ENCODE results near the gene TMEM244.
"Not testable (repeated sequence)": the region's sequence is repeated elsewhere in the genome, so short reads cannot be mapped to it uniquely, and the experiment has no call there.

The TMEM244 gene

GRCh38 chr6:129886401-129887155 is 25.5 kb upstream of the TMEM244 start:
- Histone ChIP-seq H3K4me3 (ENCODE audit: low read length) (no peak overlapping the region), H3K27me3 (ENCODE audit: control insufficient read depth, insufficient read depth, low read length) (no peaks in the 10 kb centered on the region), H3K4me1 (ENCODE audit: control insufficient read depth, insufficient read depth, low read length) (no peaks in the 10 kb centered on the region)

GRCh38 chr6:129884211-129884610 is 23.1 kb upstream of the TMEM244 start:
- Histone ChIP-seq H3K27me3 (ENCODE audit: control insufficient read depth, insufficient read depth, low read length) (no peaks in the 10 kb centered on the region), H3K4me3 (ENCODE audit: low read length) (no peak overlapping the region), H3K9ac (ENCODE audit: low read length) (no peak overlapping the region), H3K36me3 (ENCODE audit: control insufficient read depth, insufficient read depth, low read length) (no peaks in the 10 kb centered on the region), H3K4me1 (ENCODE audit: control insufficient read depth, insufficient read depth, low read length) (no peaks in the 10 kb centered on the region), H3K27ac (ENCODE audit: low read depth, low read length) (no peak overlapping the region)

More at GRCh38 chr6:129886401-129887155, 25.5 kb upstream of the TMEM244 start:
- H3K27ac ChIP-seq (ENCODE audit: low read depth, low read length): no peak overlapping the region
- H3K36me3 ChIP-seq (ENCODE audit: control insufficient read depth, insufficient read depth, low read length): no peaks in the 10 kb centered on the region
- H3K9ac ChIP-seq (ENCODE audit: low read length): no peak overlapping the region

GRCh38 chr6:129882510-129883023 is 21.5 kb upstream of the TMEM244 start:
- Histone ChIP-seq H3K27ac (ENCODE audit: low read depth, low read length) (no peak overlapping the region), H3K36me3 (ENCODE audit: control insufficient read depth, insufficient read depth, low read length) (no peaks in the 10 kb centered on the region)

GRCh38 chr6:129877894-129878293 is 16.8 kb upstream of the TMEM244 start:
- not testable (repeated sequence) for H3K4me3 ChIP-seq (ENCODE audit: low read length); H3K27me3 ChIP-seq (ENCODE audit: control insufficient read depth, insufficient read depth, low read length); H3K27ac ChIP-seq (ENCODE audit: low read depth, low read length); H3K4me1 ChIP-seq (ENCODE audit: control insufficient read depth, insufficient read depth, low read length); H3K9ac ChIP-seq (ENCODE audit: low read length); H3K36me3 ChIP-seq (ENCODE audit: control insufficient read depth, insufficient read depth, low read length)

More at GRCh38 chr6:129882510-129883023, 21.5 kb upstream of the TMEM244 start:
- no peak overlapping the region for H3K9ac ChIP-seq (ENCODE audit: low read length)
- no peaks in the 10 kb centered on the region for H3K27me3 ChIP-seq (ENCODE audit: control insufficient read depth, insufficient read depth, low read length)
- no peaks in the 10 kb centered on the region for H3K4me1 ChIP-seq (ENCODE audit: control insufficient read depth, insufficient read depth, low read length)
- no peak overlapping the region for H3K4me3 ChIP-seq (ENCODE audit: low read length)

GRCh38 chr6:129875610-129876520 is 14.8 kb upstream of the TMEM244 start:
- no peaks in the 10 kb centered on the region for H3K27me3 ChIP-seq (ENCODE audit: control insufficient read depth, insufficient read depth, low read length)
- H3K9ac ChIP-seq (ENCODE audit: low read length): no peak overlapping the region
- no peak overlapping the region for H3K27ac ChIP-seq (ENCODE audit: low read depth, low read length)
- H3K4me3 ChIP-seq (ENCODE audit: low read length): no peak overlapping the region
- H3K36me3 ChIP-seq (ENCODE audit: control insufficient read depth, insufficient read depth, low read length): no peaks in the 10 kb centered on the region
- H3K4me1 ChIP-seq (ENCODE audit: control insufficient read depth, insufficient read depth, low read length): no peaks in the 10 kb centered on the region

GRCh38 chr6:129874837-129875236 is 13.7 kb upstream of the TMEM244 start:
- Histone ChIP-seq H3K36me3 (ENCODE audit: control insufficient read depth, insufficient read depth, low read length) (no peaks in the 10 kb centered on the region), H3K4me3 (ENCODE audit: low read length) (no peak overlapping the region), H3K27ac (ENCODE audit: low read depth, low read length) (no peak overlapping the region), H3K27me3 (ENCODE audit: control insufficient read depth, insufficient read depth, low read length) (no peaks in the 10 kb centered on the region), H3K4me1 (ENCODE audit: control insufficient read depth, insufficient read depth, low read length) (no peaks in the 10 kb centered on the region), H3K9ac (ENCODE audit: low read length) (no peak overlapping the region)

GRCh38 chr6:129872586-129872985 is 11.5 kb upstream of the TMEM244 start:
- no peaks in the 10 kb centered on the region for H3K27me3 ChIP-seq (ENCODE audit: control insufficient read depth, insufficient read depth, low read length)
- no peak overlapping the region for H3K27ac ChIP-seq (ENCODE audit: low read depth, low read length)
- H3K9ac ChIP-seq (ENCODE audit: low read length): no peak overlapping the region
- H3K4me3 ChIP-seq (ENCODE audit: low read length): no peak overlapping the region
- H3K36me3 ChIP-seq (ENCODE audit: control insufficient read depth, insufficient read depth, low read length): no peaks in the 10 kb centered on the region
- no peaks in the 10 kb centered on the region for H3K4me1 ChIP-seq (ENCODE audit: control insufficient read depth, insufficient read depth, low read length)

GRCh38 chr6:129871221-129871620 is 10.1 kb upstream of the TMEM244 start:
- Histone ChIP-seq H3K9ac (ENCODE audit: low read length) (no peak overlapping the region), H3K4me3 (ENCODE audit: low read length) (no peak overlapping the region), H3K27me3 (ENCODE audit: control insufficient read depth, insufficient read depth, low read length) (no peaks in the 10 kb centered on the region)

GRCh38 chr6:129867403-129867802 is 6.3 kb upstream of the TMEM244 start:
- Histone ChIP-seq H3K4me1 (ENCODE audit: control insufficient read depth, insufficient read depth, low read length) (no peaks in the 10 kb centered on the region), H3K36me3 (ENCODE audit: control insufficient read depth, insufficient read depth, low read length) (no peaks in the 10 kb centered on the region), H3K27me3 (ENCODE audit: control insufficient read depth, insufficient read depth, low read length) (no peaks in the 10 kb centered on the region), H3K9ac (ENCODE audit: low read length) (no peak overlapping the region), H3K4me3 (ENCODE audit: low read length) (no peak overlapping the region), H3K27ac (ENCODE audit: low read depth, low read length) (no peak overlapping the region)

More at GRCh38 chr6:129871221-129871620, 10.1 kb upstream of the TMEM244 start:
- Histone ChIP-seq H3K27ac (ENCODE audit: low read depth, low read length) (no peak overlapping the region), H3K4me1 (ENCODE audit: control insufficient read depth, insufficient read depth, low read length) (no peaks in the 10 kb centered on the region), H3K36me3 (ENCODE audit: control insufficient read depth, insufficient read depth, low read length) (no peaks in the 10 kb centered on the region)

GRCh38 chr6:129866688-129867087 is 5.6 kb upstream of the TMEM244 start:
- no peak overlapping the region for H3K4me3 ChIP-seq (ENCODE audit: low read length)
- no peak overlapping the region for H3K27ac ChIP-seq (ENCODE audit: low read depth, low read length)
- no peaks in the 10 kb centered on the region for H3K36me3 ChIP-seq (ENCODE audit: control insufficient read depth, insufficient read depth, low read length)
- H3K27me3 ChIP-seq (ENCODE audit: control insufficient read depth, insufficient read depth, low read length): no peaks in the 10 kb centered on the region
- H3K9ac ChIP-seq (ENCODE audit: low read length): no peak overlapping the region
- no peaks in the 10 kb centered on the region for H3K4me1 ChIP-seq (ENCODE audit: control insufficient read depth, insufficient read depth, low read length)

- Histone ChIP-seq H3K9ac (ENCODE audit: low read length) (no peak overlapping the region), H3K4me1 (ENCODE audit: control insufficient read depth, insufficient read depth, low read length) (no peaks in the 10 kb centered on the region), H3K4me3 (ENCODE audit: low read length) (no peak overlapping the region), H3K27me3 (ENCODE audit: control insufficient read depth, insufficient read depth, low read length) (no peaks in the 10 kb centered on the region), H3K27ac (ENCODE audit: low read depth, low read length) (no peak overlapping the region), H3K36me3 (ENCODE audit: control insufficient read depth, insufficient read depth, low read length) (no peaks in the 10 kb centered on the region)
These were observed 5.1 kb upstream of the TMEM244 start for GRCh38 chr6:129866256-129866655.

- Histone ChIP-seq H3K27me3 (ENCODE audit: control insufficient read depth, insufficient read depth, low read length) (no peaks in the 10 kb centered on the region), H3K27ac (ENCODE audit: low read depth, low read length) (no peak overlapping the region), H3K9ac (ENCODE audit: low read length) (no peak overlapping the region), H3K4me1 (ENCODE audit: control insufficient read depth, insufficient read depth, low read length) (no peaks in the 10 kb centered on the region), H3K36me3 (ENCODE audit: control insufficient read depth, insufficient read depth, low read length) (no peaks in the 10 kb centered on the region), H3K4me3 (ENCODE audit: low read length) (no peak overlapping the region)
These were observed 3.9 kb upstream of the TMEM244 start for GRCh38 chr6:129865013-129865412.

All from rectal smooth muscle tissue (tissue), 1 donor.